Activated CD4-positive, CD25-positive, alpha-beta regulatory T cell (primary cell): ENCODE data around the gene RAP1GAP2.

Experiments used
- DNase-seq, 4 experiments: peaks; one replicate each; lab custom pipeline; 2025; lab: John Stamatoyannopoulos, UW

The RAP1GAP2 gene

DNA sequence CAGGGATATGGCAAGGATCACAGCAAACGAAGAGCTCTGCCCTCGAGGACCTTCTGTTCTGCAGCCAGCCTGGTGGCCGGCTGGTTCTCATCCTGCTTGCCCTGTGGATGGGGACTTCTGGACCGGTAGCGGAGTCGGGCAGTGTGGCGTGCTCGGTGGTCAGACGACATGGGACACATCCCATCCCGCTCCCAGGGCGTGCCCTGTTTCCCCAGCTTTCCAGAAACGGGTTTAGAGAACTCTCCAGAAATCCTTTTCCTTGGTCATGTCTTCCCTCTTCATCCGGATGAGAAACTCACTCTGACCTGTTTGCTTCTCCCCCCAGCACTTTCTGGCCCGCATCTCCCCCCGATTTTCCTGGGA is 151.3 kb downstream of the RAP1GAP2 start:
- DNase-seq: no peak

DNA sequence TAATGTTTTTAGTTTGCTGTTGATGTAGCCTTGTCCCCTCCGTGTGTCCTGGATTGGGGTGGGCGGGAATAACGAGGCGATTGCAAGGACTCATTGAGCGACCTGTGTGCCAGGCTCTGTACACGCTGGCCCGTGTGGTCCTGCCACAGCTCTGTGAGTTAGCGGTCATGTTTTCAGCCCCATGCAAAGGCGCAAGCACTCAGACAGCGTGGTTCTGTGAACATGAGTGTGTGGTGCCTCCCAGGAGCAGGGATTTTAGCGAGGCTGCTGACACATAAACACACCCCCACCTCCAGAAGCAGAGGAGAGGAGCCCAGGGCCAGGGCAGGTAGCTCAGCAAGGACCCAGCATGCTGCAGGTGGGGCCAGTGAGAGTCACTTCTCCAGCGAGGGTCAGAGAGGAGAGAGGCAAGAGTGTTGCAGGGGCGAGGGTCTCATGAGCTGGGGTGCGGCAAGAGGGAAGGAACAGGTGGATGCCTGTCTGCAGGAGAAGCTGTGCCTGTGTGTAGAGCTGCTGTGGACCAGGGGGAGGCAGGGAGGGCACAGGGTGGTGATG is 151.8 kb downstream of the RAP1GAP2 start:
- DNase-seq: no peak

- DNase-seq: no peak
Measured at GRCh38 chr17:2948721-2949468, 152.7 kb downstream of the RAP1GAP2 start.

DNA sequence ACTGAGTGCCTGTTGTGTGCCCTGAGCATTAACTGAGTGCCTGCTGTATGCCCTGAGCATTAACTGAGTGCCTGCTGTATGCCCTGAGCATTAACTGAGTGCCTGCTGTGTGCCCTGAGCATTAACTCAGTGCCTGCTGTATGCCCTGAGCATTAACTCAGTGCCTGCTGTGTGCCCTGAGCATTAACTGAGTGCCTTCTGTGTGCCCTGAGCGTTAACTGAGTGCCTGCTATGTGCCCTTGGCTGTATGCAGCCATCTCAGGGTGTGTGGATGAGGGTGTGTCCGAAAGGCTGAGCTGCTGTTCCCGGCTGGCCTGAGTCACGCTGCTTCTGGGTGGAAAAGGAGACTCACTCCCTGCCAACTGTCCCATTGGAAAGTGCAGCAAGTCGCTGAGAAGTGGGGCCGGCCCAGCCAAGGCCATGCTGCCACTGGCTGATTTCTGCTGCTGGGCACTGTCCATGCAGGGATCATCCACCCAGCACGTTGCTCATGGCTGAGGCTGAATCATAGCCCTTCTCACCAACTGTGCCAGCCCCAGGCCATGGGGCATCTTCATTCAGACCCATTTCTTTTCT is 153.3 kb downstream of the RAP1GAP2 start:
- DNase-seq: no peak

DNA sequence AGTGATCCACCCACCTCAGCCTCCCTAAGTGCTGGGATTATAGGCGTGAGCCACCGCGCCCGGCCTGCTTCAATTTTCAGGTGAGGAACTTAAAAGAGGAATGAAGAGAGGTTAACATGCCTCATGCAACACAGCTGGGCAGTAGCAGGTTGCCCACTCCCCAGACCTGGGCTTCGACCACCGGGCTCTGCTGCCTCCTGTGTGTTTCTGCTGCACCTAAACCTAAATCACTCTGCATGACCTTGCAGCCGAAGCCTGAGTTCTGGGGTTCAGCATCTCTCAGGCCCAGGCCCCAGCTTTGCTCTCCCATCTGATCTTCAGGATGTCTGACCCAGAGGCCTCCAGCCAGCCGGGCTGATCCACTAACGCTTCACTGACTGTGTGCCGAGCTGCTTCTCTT is 154.6 kb downstream of the RAP1GAP2 start:
- no peak for DNase-seq

DNA sequence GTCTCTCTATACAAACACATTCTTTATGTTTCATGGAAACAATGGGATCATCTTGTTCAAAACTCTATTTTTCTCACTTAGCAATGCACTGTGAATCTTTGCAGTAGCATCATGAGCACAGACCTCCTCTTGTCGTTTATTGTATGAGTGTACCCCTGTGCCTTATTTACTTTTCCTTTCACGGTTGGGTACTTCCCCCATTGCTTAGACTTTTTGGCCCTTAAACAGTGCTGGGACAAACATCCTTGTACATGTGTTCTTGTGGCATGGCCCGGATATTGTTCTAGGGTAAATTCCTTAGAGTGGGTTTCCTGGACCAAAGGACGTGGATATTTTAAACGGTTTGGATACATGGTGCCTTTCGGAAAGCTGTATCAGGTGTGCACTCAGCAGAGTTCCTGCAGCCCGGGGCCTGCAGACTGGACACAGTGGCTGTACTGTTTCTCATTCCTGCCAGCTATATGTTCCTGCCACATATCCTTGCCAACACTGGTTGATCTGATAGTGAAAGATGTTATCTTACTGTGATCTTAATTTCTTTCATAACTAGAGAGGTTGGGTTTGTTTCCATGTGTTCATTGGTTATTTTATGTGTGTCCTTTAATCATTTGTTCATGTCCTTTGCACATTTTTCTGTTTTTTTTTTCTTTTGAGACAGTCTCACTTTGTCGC is 156.1 kb downstream of the RAP1GAP2 start:
- no peak for DNase-seq

DNA sequence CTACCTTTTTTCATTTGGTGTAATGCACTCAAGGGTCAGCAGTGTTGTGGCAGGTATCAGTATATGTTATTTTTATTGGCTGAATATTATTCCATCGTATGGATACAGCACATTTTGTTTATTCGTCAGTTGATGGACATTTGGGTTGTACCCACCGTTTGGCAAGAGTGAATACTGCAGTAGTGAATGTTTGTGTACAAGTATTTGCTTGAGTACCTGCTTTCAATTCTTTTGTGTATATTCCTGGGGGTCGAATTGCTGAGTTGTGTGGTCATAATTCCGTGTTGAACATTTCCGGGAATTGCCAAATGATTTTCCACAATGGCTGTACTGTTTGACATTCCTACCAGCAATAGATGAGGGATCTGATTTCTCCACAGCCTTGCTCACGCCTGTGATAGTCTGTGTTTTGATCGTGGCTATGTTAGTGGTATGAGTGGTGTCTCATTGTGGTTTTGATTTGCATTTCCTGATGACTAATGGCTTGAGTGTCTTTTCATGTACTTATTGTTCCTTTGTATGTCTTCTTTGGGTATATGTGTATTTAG is 158.7 kb downstream of the RAP1GAP2 start:
- DNase-seq: no peak

- DNase-seq: no peak
Measured at GRCh38 chr17:2955931-2956582, 159.8 kb downstream of the RAP1GAP2 start.

- no peak for DNase-seq
Measured at GRCh38 chr17:2957631-2958286, 161.5 kb downstream of the RAP1GAP2 start.

GRCh38 chr17:2958706-2959222 is 162.5 kb downstream of the RAP1GAP2 start:
- no peak for DNase-seq

DNA sequence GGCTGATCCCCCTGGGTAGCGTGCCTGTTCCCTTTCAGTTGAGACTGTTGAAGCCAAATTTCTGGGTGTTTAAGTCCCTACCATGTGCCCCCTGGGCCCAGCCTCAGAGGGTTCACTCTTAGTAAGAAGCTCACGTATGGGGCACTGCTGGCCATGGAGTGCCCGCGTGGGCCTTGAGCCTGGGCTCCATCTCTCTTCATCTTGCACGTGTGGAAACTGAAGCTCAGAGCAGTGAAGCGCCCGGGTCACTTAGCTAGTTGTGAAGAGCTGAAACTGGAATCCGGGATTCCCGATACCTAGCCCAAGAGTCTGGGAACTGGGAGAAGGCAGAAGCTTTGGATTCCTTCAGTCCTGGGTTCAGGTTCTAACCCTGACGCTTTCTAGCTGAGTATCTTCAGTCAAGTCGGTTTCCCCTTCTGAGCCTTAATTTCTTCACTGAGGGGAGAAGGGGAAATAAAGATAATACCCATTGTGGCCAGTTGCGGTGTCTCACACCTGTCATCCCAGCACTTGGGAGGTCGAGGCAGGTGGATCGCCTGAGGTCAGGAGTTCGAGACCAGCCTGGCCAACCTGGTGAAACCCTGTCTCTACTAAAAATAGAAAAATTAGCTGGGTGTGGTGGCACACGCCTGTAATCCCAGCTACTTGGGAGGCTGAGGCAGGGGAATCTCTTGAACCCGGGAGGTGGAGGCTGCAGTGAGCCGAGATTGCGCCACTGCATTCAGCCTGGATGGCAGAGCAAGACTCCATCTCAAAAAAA is 163.3 kb downstream of the RAP1GAP2 start:
- no peak for DNase-seq

- DNase-seq: no peak
Measured at GRCh38 chr17:2961446-2961845, 165.2 kb downstream of the RAP1GAP2 start.

DNA sequence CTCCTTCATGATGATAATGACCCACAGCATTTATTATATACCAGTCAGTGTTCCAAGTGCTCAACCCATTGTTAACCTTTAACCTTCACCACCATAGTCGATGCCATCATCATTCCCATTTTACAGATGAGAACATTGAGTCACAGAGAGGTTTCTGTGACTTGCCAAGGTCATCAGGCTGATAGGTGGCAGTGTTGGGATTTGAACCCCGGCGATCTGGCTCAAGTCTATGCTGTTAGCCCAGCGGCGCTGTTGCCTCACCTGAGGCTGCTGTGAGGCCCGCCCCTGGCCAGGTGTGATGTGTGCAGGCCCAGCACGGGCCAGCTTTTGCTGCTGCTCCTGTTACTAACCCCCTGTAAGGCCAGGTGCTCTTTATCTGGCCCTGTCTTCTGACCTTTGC is 166.0 kb downstream of the RAP1GAP2 start:
- DNase-seq: no peak

DNA sequence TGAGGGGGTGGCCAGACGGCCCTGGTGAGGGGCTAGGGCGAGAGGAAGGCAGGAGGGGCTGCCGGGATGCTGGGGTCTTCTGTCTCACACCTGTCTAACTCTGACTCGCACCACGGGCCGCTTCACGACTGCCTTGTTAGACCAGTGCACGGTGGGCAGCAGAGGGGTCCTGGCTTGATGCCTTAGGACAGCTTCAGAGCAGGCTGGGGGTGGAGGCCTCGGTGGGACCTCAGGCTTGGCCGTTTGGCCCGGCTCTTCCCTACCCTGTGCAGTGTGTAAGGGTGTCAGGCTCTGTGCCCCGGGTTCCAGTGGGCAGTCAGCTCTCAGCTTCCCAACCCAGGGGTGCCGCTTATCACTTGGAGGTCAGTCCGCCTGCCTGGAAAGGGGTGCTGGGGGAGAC is 166.5 kb downstream of the RAP1GAP2 start:
- DNase-seq: no peak

- DNase-seq: no peak
Measured at GRCh38 chr17:2963332-2964027, 167.2 kb downstream of the RAP1GAP2 start.

DNA sequence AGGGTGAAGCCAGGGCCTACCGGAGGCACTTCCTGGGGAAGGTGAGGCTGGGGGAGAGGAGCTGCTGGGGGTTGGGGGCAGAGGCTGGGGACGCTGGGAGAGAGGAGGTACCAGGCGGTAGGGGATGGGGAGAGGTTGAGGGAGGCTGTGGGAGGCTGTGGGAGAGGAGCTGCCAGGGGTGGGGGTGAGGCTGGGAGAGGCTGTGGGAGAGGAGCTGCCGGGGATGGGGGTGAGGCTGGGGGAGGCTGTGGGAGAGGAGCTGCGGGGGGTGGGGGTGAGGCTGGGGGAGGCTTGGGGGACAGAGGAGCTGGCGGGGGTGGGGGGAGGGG is 167.8 kb downstream of the RAP1GAP2 start:
- no peak for DNase-seq

GRCh38 chr17:2964370-2964769 is 168.1 kb downstream of the RAP1GAP2 start:
- no peak for DNase-seq

DNA sequence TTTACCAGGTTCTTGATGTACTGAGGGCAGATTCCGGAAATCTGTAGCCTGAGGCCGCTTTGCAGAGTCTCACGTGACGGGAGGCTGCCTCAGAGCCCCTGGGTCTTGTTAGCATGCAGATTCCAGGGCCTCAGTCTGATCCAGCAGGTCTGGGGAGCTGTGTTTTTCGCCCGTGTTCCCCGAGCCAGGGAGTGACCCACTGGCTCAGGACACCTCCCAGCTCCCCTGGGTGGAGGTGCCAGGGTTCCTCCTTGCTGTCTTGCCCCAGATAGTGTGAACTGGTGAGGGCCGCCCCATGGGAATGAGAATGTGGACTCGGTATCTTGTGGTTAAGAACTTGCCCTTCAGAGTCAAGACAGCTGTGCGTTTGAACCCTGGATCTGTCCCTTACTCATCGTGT is 168.6 kb downstream of the RAP1GAP2 start:
- no peak for DNase-seq

DNA sequence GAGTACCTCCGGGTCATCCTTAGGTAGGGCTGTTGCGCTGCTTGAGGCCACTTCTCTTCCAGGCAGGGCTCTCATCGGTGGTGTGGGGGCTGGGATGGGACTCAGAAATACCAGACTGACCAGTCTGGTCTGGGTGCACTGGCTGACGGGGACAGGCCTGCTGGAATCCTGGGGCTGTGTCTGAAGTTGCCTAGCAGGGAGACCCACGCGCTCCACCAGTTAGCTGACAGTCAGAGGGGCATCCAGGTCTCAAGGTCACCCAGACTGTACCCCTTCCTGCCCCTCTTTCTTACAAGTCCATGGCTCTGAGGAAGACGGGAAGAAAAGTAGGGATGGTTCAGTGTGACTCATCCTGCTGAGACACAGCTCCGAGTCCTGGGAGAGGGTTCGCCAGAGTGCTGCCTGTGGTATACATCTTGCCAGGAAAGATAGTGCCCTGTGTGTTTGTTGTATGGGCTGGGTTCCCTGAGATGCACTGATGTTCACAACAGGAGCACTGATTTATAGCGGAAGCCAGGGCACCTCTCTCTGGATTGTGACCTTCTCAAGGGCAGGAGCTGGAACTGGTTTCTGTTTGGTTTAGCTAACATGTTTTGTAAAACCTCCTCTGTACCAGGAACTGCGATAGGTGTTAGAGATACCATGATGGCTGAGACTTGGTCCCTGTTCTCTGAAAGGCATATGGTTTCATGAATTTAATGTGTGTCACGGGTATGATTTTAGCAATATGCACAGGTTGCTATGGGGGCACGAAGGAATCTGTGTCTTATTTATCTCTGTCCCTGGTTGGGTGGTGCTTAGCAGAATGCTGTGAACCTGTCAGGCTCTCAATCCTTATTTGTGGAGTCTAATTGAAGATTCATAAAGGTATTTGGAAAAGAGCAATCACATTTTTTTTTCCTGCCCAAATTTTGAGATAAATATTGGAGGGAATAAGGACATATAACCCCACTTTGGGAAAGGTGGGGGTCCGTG is 169.7 kb downstream of the RAP1GAP2 start:
- no peak for DNase-seq
